GM18505 (cell line): Measurements from ENCODE around the gene GPR89A.
"Not testable (repeated sequence)": the region's sequence is repeated elsewhere in the genome, so short reads cannot be mapped to it uniquely, and the experiment has no call there.

Experiments used
- ATAC-seq: cut with Tn5 transposase; IDR thresholded peaks from one replicate; pipeline ENCODE4 v1.9.1; 2021; ENCODE audit not compliant: unreplicated experiment
- POLR2A ChIP-seq: IDR thresholded peaks from 4 replicates; pipeline ENCODE4 v1.6.1; 2011; ENCODE audit warnings: borderline replicate concordance; ENCODE audit not compliant: insufficient read depth, insufficient read length; ENCODE audit errors: extremely low read depth

GPR89A gene

DNA sequence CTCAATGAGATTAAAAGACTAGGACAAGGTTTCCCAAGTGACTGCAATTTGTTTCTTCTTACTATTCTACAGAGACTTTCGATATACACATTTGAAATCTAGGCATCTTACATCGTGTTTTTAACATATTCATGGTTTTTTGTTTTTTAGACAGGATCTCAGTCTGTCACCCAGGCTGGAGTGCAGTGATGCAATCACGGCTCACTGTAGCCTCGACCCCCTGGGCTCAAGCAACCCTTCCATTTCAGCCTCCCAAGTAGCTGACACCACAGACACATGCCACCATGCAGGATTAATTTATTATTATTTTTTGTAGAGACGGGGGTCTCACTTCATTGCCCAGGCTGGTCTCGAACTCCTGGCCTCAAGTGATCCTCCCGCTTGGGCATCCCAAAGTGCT is 97.8 kb downstream of the GPR89A start:
- ATAC-seq: no peak
- no peak for TF ChIP-seq POLR2A

DNA sequence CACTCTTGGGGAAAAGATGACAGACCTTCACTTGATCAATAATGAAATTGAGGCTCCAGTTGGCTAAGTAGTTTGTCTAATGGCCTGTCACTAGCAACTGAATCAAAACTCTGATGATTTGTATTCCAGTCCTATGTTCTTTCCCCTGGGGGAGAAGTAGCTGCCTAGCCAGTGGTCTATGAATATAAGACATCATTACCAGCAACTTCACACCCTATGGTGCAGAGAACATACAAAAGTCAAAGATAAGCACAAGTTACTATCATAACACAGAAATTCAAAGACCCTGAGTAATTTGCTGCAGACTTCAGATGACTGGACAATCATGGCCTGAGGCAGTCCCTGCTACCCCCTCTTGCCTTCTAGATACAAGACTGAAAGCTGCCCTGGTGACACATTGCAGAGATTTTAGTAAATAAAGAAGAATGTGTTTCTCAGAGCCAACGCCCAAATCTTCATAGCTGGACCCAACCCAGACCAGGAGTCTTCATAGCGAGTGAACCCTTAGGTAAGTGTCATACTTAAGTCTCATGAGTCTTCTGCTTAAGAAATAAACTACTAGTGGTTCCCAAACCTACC is 98.4 kb downstream of the GPR89A start:
- no peak for ATAC-seq
- no peak for TF ChIP-seq POLR2A

DNA sequence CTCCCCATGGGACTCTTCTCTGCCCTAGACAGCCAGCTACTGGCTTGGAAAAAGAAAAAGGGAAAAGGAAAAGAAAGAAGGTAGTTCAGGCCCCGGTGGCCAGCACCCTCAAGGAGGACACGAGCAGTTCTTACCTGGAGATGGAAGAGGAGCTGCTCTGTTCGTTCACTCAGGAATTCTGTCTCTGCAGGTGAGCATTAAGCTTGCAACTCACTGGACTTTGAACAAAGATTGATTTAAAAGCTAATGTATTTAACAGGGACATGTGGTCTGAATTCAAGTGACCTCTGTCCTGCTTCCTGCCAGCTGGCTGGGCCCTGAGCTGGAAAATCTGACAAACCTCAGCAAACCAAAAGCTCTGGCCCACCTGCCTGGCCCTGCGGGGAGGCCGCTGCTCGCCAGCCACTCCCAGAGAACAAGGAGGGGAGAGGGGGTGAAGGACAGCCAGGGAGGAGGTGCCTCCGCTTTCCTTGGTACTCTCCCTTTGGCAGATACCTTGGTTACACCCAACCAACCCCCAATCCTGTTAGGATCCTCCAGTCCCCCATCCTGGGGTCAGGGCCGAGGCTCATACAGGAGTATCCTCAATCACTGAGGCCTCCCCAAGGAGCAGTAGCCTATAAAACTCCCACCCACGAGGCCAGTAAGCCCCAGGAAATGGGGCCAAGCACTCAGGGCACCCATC is 99.5 kb downstream of the GPR89A start, which contains the start of gene PDZK1:
PDZK1 (minus strand) TSS at position 186 of the 685 bp plus-strand sequence. CDS start 19,347 bp downstream, outside the sequence.
- ATAC-seq: no peak
- no peak for TF ChIP-seq POLR2A

DNA sequence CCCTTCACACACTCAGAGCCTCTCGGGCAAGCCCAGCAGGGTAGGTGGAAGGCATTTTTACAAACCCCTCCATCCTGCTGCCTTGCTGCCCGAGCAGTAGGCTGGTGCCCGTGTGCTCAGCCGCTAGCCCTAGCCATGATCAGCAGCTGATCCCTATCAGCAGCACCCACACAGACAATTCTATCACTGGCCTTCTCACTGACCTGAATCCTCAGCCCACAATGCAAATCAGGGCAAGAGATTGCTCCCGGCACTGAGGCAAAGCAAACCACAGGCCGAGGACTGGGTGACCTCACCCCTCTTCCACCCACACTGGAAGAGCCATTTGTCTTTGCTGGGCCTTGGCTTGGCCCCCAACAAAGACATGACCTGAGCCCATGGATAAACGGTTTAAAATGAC is 100.3 kb downstream of the GPR89A start:
- TF ChIP-seq POLR2A: no peak
- ATAC-seq: no peak

DNA sequence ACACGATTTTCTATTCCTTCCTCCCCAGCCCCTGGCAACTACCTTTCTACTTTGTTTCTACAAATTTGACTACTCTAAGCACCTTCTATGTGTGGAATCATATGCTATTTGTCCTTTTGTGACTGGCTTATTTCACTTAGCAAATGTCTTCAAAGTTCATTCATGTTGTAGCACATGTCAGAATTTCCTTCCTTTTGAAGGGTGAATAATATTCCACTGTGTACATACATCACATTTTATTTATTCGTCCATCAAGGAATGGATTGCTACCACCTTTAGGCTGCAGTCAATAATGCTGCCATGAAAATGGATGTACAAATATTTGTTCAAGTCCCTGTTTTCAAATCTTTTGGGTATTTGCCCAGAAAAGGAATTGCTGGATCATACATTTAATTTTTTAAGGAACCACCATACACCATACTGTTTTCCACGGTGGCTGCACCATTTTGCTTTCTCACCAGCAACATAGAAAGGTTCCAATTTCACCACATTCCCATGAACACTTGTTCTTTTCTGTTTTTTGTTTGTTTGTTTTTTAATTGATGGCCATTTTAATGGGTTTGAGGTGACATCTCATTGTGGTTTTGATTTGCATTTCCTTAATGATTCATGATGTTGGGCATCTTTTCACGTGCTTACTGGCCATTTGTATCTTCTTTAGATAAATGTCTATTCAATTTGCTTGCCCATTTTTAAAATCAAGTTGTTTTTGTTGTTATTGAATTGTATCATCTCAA is 102.7 kb downstream of the GPR89A start:
- ATAC-seq: no peak
- no peak for TF ChIP-seq POLR2A

DNA sequence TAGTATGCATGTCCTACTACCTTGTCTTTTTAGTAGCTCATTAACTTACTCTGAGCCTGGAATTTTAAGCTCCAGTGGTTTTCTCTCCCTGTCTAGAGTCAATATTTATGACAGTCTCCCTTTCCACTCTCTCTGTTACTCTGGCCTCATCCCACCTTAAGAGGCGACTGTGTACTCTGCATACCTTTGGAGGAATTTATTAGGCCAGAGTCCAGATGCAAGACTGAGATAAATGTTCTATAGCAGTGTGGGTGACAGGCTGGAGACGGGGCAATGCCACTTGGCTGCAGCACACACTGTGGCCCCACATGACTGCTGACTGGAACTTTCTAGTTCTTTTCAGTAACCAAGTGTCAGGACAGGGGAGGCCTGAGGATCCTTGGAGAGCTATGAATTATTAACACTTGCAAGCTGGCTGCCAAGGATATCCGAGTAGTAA is 103.4 kb downstream of the GPR89A start:
- TF ChIP-seq POLR2A: no peak
- no peak for ATAC-seq

DNA sequence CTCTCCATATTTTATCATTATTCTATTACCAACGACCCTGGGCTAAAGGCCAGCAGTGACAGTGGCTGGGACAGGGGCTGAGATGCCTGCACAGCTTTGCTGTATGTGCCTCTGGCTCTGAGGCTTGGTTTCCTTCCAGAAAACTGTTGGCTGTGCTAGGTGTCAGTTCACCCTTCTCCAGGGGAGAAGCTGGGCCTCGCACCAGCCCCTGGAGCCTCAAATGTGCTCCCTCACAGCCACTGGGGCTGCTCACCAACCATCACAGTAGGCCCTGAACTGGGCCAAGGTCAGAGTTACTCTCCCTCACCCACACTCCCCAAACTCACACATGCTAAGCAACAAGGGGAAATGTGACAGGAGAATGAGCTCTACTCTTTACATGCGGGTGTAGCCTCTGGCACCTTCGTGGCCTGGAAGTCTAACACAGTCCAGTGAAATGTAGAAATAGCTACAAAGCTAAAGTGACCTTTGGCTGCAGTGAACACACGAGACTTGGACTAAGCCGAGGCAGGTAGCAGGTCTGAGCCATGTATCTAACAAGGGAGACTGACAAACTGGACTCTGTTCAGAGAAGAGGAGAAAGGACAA is 106.8 kb downstream of the GPR89A start:
- no peak for ATAC-seq
- TF ChIP-seq POLR2A: no peak

DNA sequence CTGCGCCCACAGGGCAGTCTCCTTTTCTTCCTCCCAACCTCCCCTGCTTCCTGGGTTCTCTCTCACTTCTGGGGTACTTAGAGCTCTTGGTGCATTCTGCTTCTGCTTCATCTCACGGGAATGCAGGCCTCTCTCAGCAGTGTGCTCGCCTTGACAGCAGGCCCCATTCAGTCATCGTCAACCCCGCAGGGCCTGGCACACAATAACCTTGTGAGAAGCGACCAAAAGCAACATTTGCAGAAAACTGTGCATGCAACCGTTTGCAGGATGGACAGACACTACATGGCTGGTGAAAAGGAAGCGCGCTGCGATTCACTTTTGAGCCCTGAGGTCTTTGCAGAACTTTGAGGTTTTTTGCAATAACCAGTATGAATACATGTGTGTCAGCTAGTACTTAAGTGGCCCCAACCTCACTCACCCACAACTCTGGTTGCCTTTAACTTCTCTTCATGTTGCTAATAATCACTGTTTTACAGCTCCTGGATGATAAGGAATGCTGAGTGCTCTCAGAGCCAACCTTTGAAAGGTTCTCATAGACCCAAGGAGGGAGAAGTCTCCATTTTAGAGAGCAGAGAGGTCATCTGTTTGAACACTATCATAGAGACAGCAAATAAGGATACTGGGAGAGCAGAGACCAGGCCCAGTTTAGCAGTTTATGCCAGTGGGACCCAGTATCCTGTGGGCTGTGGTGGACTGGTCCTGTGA is 109.0 kb downstream of the GPR89A start:
- TF ChIP-seq POLR2A: no peak
- no peak for ATAC-seq

DNA sequence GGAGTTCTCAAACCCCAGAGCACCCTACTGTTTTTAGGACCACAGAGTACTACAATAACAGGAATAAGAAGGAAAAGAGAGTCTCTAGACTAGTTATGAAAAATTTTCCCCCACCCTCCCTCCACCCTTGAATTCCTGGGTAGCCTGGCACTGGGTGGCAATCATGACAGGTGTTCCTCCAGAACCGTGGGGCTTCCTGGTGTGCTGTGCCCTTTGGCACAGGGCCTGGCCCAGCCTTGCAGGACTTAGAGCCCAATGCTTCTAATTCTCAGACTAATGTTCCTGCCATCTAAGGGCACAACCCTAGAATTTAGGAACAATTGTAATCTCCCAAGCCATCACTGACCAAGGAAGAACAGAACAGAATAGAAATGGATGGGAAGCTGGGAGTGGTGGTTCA is 110.0 kb downstream of the GPR89A start:
- no peak for ATAC-seq
- no peak for TF ChIP-seq POLR2A

DNA sequence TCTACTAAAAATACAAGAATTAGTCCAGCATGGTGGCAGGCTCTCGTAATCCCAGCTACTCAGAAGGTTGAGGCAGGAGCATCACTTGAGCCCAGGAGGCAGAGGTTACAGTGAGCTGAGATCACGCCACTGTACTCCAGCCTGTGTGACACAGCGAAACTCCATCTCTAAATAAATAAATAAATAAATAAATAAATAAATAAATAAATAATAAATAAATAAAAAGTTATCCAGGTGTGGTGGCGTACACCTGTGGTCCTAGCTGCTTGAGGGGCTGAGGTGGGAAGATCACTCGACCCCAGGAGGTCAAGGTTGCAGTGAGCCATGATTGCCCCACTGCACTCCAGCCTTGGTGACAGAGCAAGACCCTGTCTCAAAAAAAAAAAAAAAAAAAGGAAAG is 110.7 kb downstream of the GPR89A start:
- not testable (repeated sequence) for ATAC-seq

DNA sequence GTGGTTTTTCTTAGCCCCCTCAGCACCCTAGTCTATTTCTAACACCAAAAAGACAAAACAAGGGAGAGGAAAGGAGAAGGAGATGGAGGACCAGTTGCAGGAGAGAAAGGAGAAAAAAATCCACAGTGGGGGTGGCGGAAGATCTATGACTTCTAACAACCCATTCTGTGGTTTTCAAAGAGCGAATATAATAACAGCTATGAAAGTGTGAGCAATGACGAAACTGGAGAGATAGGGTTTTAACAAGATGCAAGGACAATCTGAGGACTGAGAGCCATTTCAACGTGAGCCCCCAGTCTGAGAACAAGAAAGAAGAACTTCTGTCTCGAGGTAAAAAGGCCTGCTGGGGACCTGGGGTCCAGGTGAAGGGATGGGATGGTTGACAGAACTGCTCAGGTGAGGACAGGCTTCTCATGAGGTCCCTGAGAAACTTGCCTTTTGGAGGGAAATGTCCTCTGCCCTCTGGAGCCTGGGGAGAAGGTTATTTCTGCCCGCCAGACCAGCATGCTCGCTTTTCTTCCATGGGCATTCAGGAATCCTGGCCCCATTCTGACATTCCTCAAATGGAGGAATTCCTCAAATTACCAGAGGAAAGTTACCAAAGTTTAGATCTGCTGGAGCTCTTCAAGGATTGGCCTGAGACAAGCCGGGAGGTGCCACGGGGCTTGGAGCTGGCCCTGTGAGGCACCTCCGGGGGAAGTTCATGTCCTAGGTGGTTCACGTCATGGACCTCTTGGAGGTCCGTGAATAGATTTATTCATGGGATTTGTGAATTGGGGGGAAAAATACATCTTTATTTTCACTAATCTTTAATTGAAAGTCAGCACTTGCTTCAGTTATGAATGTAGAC is 111.7 kb downstream of the GPR89A start, which contains the start of gene CD160:
CD160 (plus strand) TSS at position 270 of the 850 bp plus-strand sequence. CDS start 8,829 bp downstream, outside the sequence.
- no peak for TF ChIP-seq POLR2A
- no peak for ATAC-seq
